Dedifferentiated amniotic fluid mesenchymal stem cell (primary cell): Measurements from ENCODE around the gene RWDD2A.

Experiments used
- DNase-seq: peaks from one replicate; pipeline ENCODE4 v3.0.0-alpha.2; 2016; ENCODE audit errors: extremely low spot score

Gene RWDD2A

DNA sequence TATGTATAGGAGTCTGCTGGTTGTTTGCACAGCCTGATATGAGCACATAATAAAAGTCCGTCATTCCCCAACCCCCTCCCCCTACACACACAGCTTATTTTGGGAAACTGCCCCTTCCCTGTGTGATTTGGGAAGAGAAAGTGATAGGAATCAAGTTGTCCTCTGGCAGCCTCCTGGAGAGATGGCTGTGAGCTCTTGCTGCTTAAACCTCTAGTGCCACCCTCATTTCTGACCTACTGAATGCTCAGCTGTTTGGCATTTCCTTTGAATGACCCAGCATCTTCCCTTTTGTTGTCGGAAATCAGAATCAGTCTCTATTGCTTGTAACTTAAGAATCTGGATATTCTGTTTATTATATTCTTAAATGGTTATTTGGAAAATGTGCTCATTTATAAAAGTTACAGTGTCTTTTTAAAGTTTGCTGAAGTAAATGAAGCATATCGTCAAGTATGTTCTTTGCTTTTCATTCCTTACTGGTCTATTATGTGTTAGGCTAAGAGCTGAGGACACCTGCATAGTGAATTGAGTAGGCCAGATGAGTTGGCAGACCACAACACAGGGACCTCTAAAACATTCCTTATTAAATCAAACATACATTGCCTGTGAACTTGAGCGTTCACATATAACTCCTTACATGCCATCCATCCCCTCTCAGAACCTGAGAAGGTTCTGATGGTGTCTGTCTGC, 5.5 kb downstream of the RWDD2A start:
- DNase-seq = peak; percentile 36

DNA sequence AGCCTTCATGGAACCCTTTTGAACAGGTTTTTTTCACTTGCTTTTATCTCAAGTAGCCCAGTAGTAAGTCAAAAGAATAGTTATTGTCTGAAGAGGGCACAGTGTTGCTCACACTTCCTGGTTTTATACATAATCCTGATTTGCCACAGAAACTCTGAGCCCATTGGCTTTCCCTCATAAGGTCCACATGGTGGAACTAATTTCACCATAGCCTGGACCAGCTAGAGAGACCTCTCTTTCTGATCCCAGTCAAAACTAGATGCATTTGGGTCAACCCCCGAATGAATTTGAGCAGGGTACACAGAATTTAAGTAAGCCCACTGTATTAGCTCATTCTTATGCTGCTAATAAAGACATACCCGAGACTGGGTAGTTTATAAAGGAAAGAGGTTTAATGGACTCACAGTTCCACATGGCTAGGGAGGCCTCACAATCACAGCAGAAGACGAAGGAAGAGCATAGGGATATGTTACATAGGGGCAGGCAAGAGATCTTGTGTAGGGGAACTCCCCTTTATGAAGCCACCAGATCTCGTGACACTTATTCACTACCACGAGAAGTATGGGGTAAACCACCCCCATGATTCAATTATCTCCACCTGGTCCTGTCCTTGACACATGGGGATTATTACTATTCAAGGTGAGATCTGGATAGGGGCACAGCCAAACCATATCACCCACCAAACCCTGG, 6.2 kb downstream of the RWDD2A start:
- DNase-seq = no peak

DNA sequence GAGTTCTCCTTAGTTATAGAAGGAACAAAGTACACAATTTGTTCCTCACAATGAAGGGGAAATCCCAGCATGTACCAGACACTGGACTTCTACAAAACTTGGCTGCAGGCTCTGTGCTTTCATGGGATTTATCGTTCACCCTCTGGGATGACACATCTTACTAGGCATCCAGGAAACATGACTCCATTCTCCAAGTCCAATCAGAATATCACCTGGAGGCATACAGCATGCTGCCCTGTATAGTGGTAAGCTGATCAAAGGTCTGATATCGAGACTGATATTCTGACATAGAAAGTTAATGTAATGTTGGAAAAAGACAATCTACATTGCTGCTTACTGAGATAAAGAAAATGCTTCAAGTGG, 6.7 kb downstream of the RWDD2A start:
- DNase-seq = peak; percentile 46

DNA sequence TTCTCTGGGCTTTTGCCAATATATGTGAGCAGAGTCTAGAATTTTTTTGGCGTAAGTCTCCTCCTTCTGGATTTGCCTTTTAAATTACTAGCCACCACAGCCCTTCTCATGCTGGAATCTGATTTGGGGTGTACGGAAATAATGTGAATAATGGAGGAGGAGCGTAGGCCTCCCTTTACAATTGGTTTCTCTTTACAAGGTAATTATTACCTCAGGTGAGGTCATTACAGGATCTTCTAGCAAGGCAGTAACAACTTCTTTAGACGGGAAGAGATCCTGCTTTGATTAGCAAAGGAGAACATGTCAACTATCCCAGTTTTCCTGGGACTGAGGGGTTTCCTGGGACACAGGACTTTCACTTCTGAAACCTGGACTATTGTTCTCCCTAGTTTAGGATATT, 8.9 kb downstream of the RWDD2A start:
- no peak for DNase-seq

DNA sequence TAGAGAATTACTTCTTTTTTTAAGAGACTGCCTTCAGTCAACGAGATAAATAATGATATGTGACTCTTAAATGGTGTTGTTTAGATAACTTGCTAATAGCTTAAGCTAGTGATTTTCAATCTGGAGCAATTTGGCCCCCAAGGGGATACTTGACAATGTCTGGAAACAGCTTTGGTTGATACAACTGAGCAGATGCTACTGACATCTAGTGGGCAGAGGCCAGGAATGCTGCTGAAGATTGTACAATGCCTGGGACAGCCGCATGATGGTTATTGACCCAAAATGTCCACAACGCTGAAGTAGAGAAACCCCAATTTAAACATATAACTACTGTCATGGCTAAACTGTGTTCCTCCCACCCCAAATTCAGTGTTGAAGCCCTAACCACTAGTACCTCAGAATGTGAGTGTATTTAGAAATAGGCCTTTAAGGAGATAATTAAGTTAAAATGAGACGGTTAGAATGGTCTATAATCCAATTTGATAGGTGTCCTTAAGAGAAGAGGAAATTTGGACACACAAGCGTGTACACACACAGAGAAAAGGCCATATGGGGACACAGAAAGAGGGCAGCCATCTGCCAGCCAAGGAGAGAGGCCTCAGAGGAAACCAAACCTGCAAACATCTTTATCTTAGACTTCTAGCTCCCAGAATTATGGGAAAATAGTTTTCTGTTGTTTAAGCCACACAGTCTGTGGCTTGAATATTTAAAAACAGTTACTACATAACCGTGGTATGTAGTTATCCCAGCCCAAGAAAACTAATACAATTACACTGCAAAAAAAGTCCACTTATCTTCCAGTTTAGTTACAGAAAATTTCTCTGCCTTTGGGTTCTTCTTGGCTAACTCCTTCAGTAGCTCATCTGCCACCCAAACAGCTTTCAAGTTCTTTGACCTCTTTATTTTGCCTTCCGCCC, 22.2 kb downstream of the RWDD2A start:
- DNase-seq = peak; percentile 79

DNA sequence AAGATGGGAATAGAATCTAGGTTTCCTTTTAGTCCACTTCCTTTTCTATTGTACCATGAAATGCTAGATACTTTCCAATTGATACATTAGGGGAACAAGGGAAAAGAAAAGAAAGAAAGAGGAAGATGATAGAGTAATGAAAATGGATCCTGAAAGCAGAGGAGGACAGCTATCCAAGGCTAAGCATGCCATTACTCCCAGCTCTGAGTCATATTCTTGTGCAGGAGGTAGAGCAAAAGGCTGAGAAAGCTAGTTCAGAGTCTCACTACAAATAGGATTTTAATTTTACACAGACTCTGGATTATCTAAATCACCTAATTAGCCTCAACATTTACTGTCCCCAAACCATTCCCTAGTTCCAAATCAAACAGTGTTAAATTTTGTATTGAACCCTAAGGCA, 23.6 kb downstream of the RWDD2A start:
- peak; percentile 51 for DNase-seq

DNA sequence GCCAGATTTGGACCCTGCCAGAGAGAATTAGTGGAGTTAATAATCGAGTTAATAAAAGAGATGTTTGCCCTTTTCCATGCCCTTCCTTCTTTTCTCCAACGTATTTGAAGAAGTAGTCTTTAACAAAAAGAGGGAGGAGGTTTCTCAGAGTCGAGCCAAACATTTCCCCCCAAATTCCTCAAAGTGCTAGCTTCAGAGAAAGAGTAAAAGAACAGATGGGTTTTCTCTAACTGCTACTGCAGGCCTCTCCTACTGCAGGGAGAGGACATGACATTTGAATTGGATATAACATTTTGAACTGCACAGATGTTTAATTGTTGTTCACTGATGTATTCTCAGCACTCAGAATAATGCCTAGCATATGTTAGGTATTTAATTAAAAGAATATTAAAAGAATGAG, 25.5 kb downstream of the RWDD2A start:
- no peak for DNase-seq

DNA sequence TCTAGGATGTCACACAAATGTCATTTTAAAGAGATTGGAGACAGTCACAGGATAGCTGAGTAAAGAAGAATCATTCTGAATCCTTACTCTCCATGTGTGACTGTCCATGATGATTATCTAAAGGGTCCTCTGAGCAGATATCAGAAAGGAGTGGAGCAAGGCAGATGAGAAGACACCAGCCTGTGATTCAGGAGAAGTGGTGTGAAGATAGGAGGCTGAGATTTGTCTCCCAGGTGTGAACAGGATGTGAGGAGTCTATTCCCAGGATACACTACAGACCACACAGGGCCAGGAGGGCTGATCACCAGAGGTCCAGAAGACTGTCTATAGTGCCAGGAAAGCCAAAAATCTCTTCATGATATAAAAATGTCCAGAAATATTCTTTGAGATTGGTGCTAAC, 27.0 kb downstream of the RWDD2A start:
- DNase-seq = no peak

DNA sequence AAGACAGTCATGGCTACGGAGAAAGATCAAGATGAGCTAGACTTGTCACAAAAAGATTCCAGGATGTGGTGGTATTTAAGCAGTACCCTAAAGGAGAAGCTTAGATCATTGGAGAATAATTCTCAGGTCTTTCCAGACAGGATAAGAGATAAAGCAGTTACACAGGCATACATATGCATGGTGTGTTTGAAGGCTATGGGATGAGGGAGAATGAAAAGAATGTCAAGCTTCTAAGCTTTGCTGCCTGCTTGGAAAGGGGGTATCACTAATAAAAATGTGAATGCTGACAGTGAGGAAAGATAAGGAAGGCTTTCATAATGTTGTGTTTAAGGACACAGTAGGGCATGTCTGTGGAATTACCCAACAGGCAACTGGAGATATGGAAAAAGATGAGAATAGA, 28.1 kb downstream of the RWDD2A start:
- DNase-seq = no peak

DNA sequence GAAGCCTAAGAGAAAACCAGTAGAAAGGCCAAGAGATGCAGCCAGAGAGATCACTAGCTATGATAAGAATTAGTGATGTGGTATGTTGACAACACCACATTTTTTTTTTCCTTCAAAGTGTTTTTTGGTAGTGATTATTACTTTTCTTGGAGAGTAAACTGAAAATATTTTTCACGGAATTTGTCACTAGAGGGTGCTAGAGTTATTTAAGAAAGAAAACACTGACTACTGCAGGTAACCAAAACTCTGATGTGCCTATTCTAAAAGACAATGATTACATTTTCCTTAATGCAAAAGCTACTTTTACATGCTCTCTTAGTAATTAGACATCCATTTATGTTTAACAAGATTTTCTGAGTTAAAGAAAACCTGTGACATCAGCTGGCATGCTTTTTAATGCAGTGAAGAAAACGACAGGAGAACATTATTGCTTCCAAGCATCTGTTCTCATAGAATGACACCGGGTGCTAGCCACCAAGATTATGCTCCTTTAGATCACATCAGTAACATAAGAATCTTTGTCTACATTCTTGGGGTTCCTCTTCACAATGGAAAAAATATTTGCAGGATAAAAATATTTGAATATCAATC, 28.8 kb downstream of the RWDD2A start:
- DNase-seq = peak; percentile 43

DNA sequence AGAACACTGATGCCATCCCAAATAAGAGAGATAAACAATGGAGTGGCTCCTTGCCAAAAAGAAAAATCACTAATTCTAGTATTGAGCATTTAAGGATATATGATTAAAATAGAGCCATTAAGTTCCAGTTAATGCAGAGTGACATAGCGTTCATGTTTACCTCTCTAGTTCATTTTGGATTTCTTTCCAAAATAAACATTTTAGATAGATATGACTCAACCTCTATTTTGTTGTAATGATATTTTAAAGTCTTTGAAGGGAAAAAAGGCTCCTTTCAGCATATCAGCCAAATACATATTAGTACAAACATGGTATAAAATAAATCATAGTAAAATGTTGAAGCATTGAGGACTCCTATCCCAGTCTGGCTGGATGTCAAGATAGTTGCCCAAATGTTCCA, 33.4 kb downstream of the RWDD2A start:
- DNase-seq = peak; percentile 36

DNA sequence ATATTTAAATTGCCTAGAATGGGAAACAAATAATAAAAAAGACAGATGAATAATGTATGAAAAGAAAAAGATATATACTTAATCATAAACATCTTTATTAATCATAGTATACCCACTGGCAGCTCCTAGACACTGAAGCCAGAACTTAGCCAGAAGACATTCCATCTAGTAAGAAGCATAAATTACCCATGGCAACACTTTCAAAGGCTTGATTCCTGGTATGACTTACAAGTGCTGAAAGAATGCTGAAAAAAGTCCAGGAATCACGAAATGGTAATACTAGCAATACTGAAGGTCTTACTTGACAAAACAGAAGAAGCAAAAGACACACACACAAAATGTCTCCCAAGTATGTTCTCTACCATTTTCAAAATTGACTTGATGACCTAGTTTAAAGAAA, 38.0 kb downstream of the RWDD2A start:
- peak; percentile 98 for DNase-seq

DNA sequence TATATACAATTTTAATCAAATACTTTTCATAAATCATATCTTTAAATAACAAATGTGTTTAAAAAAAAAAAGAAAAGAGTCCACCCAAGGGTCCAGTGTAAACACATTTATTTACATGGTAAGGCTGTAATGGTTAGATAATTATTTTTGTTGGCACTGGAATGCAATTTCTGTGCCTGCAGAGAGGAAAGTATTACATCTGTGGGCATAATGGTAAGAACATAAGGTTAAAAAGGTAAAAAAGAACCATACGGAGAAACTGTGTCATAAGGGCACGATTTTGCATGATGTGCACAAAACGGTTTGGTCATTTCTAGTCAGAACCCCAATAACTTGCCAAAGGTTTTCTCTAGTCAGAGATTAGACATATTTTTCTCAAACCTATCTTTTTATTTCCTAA, 54.3 kb downstream of the RWDD2A start:
- no peak for DNase-seq
